Neutrophil (primary cell): Measurements from ENCODE around the gene TAL2.

Experiments used
- H3K27ac ChIP-seq: fragments of 200-600 bp; sonication (generic); 2 replicates; pipeline ENCODE4 v1.5.1; 2016; ENCODE audit warnings: mild to moderate bottlenecking, moderate library complexity
- H3K27me3 ChIP-seq: fragments of 200-600 bp; sonication (generic); 2 replicates; pipeline ENCODE4 v1.6.0; 2016; ENCODE audit warnings: mild to moderate bottlenecking
- H3K36me3 ChIP-seq: fragments of 200-600 bp; sonication (generic); 2 replicates; pipeline ENCODE4 v1.5.1; 2017
- H3K4me1 ChIP-seq, 2 experiments: fragments of 200-600 bp in 1 of 2; sonication (generic) in 1 of 2; 1 replicate in 1 of 2; 2 replicates in 1 of 2; pipeline versions ENCODE4 v1.5.1 to v1.6.1; 2013 to 2016; ENCODE audit warnings: low read depth in 1 of 2, low read length in 1 of 2, mild to moderate bottlenecking in 1 of 2, moderate library complexity in 1 of 2; ENCODE audit not compliant: control insufficient read depth in 1 of 2, insufficient read depth in 1 of 2
- H3K4me3 ChIP-seq, 2 experiments: fragments of 200-600 bp in 1 of 2; sonication (generic) in 1 of 2; 1 replicate in 1 of 2; 2 replicates in 1 of 2; pipeline ENCODE4 v1.5.1; 2013 to 2016; ENCODE audit warnings: low read depth in 1 of 2, low read length in 1 of 2, mild to moderate bottlenecking in 1 of 2, moderate library complexity in 1 of 2
- H3K9me3 ChIP-seq: fragments of 200-600 bp; sonication (generic); 2 replicates; pipeline ENCODE4 v1.5.1; 2016
- TF ChIP-seq, protein P1 (sequence below): fragments of 200-600 bp; sonication (generic); IDR thresholded peaks from 2 replicates; pipeline ENCODE4 v1.5.1; 2016; ENCODE audit warnings: antibody characterized with exemption

TAL2 gene

GRCh38 chr9:105636331-105636730, 25.9 kb upstream of the TAL2 start:
- H3K36me3 ChIP-seq = no peaks in the 10 kb centered on the region
- TF ChIP-seq, protein P1, sequence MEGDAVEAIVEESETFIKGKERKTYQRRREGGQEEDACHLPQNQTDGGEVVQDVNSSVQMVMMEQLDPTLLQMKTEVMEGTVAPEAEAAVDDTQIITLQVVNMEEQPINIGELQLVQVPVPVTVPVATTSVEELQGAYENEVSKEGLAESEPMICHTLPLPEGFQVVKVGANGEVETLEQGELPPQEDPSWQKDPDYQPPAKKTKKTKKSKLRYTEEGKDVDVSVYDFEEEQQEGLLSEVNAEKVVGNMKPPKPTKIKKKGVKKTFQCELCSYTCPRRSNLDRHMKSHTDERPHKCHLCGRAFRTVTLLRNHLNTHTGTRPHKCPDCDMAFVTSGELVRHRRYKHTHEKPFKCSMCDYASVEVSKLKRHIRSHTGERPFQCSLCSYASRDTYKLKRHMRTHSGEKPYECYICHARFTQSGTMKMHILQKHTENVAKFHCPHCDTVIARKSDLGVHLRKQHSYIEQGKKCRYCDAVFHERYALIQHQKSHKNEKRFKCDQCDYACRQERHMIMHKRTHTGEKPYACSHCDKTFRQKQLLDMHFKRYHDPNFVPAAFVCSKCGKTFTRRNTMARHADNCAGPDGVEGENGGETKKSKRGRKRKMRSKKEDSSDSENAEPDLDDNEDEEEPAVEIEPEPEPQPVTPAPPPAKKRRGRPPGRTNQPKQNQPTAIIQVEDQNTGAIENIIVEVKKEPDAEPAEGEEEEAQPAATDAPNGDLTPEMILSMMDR = no peak
- no peaks in the 10 kb centered on the region for H3K4me1 ChIP-seq
- H3K27me3 ChIP-seq = no peaks in the 10 kb centered on the region
- H3K9me3 ChIP-seq = no peaks in the 10 kb centered on the region
- no peak overlapping the region for H3K4me3 ChIP-seq
- no peak overlapping the region for H3K27ac ChIP-seq

DNA sequence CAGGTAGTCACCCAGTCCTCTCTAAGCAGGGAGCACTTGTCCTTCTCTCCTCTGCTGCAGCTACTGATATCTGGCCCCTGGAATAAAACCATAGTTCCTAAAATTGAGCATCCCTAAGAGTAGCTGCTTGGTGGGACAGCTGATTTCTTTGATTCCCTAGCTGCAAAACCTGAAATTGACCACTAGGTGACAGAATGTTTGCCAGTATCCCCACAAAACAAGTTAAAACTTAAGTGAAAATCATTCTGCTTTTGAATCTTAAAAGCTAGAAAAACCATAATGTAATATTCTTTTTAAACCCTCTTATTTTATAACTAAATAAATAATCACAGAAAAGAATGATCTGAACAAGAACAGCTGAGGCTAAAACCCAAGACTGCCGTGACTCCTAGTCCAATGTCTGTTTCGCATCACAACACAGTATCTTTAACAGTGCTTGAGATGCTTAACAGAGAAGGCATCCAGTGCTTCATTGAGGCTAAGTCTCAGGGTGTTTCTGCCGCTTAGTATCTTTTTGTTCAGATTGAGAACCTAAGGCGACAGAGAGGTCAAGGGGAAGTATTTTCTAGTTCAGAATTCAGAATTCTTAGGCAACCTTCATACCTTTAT, 24.4 kb upstream of the TAL2 start:
- Histone ChIP-seq H3K36me3 (no peaks in the 10 kb centered on the region), H3K27me3 (no peaks in the 10 kb centered on the region)
- TF ChIP-seq, protein P1 = no peak

GRCh38 chr9:105639936-105640335, 22.3 kb upstream of the TAL2 start:
- TF ChIP-seq, protein P1 = no peak
- no peaks in the 10 kb centered on the region for H3K36me3 ChIP-seq

More for the DNA sequence above, 24.4 kb upstream of the TAL2 start:
- Histone ChIP-seq H3K9me3 (no peaks in the 10 kb centered on the region), H3K4me1 (no peaks in the 10 kb centered on the region), H3K4me3 (no peak overlapping the region), H3K27ac (no peak overlapping the region)

GRCh38 chr9:105643795-105644194, 18.5 kb upstream of the TAL2 start:
- H3K9me3 ChIP-seq = no peaks in the 10 kb centered on the region
- H3K27ac ChIP-seq = no peak overlapping the region
- H3K27me3 ChIP-seq = no peaks in the 10 kb centered on the region
- no peaks in the 10 kb centered on the region for H3K4me1 ChIP-seq
- H3K4me3 ChIP-seq = no peak overlapping the region
- TF ChIP-seq, protein P1 = no peak
- H3K36me3 ChIP-seq = no peaks in the 10 kb centered on the region

More at GRCh38 chr9:105639936-105640335, 22.3 kb upstream of the TAL2 start:
- Histone ChIP-seq H3K4me3 (no peak overlapping the region), H3K27ac (no peak overlapping the region), H3K9me3 (no peaks in the 10 kb centered on the region), H3K4me1 (no peaks in the 10 kb centered on the region), H3K27me3 (no peaks in the 10 kb centered on the region)

- no peaks in the 10 kb centered on the region for H3K9me3 ChIP-seq
- no peaks in the 10 kb centered on the region for H3K4me1 ChIP-seq
- TF ChIP-seq, protein P1 = no peak
- H3K4me3 ChIP-seq = no peak overlapping the region
- no peaks in the 10 kb centered on the region for H3K36me3 ChIP-seq
- no peaks in the 10 kb centered on the region for H3K27me3 ChIP-seq
- no peak overlapping the region for H3K27ac ChIP-seq
Observed at GRCh38 chr9:105646879-105647594, 15.2 kb upstream of the TAL2 start.
